Sigmoid colon (tissue), 7 donors: Measurements from ENCODE around the gene SLC39A2. TPM values are rescaled to one million over a fixed set of nuclear protein-coding genes. Genes with fewer than 3 reads are reported as not detected.

Source experiments
- DNase-seq: peaks from one replicate; pipeline ENCODE4 v3.0.0-alpha.2; 2019
- H3K27ac ChIP-seq, 4 donors: fragments of 200-600 bp; sonication (generic); one replicate each; pipeline ENCODE4 v1.5.1; 2016 to 2019; ENCODE audit warnings: mild to moderate bottlenecking in 1 of 4
- H3K27me3 ChIP-seq, 3 donors: fragments of 200-600 bp; sonication (generic); one replicate each; pipeline ENCODE4 v1.5.1; 2019; ENCODE audit warnings: mild to moderate bottlenecking in 1 of 3
- H3K36me3 ChIP-seq, 4 donors: fragments of 200-600 bp; sonication (generic); one replicate each; pipeline ENCODE4 v1.5.1; 2016 to 2019
- H3K4me1 ChIP-seq, 4 donors: fragments of 200-600 bp; sonication (generic); one replicate each; pipeline ENCODE4 v1.5.1; 2017 to 2019
- H3K4me3 ChIP-seq, 4 donors: fragments of 200-600 bp; sonication (generic); one replicate each; pipeline ENCODE4 v1.5.1; 2017 to 2019; ENCODE audit warnings: mild to moderate bottlenecking in 2 of 4, moderate library complexity in 1 of 4
- H3K9me3 ChIP-seq, 4 donors: fragments of 200-600 bp in 3 of 4; sonication (generic) in 3 of 4; one replicate each; pipeline versions ENCODE4 v1.5.1 to v1.6.1; 2013 to 2019
- CTCF ChIP-seq, 4 experiments: fragments of 450-650 bp in 3 of 4; fragments of 200-600 bp in 1 of 4; IDR thresholded peaks; one replicate each; pipeline ENCODE4 v1.5.1; 2016 to 2019; ENCODE audit warnings: antibody characterized with exemption in 4 of 4, mild to moderate bottlenecking in 3 of 4, moderate library complexity in 2 of 4
- EP300 ChIP-seq, 4 donors: sonication (generic); formaldehyde crosslinking; IDR thresholded peaks; one replicate each; pipeline ENCODE4 v1.6.1; 2017; ENCODE audit warnings: antibody characterized with exemption in 4 of 4
- POLR2A ChIP-seq, 2 donors: fragments of 450-650 bp; IDR thresholded peaks; one replicate each; pipeline ENCODE4 v1.6.1; 2016; ENCODE audit warnings: antibody characterized with exemption in 2 of 2, mild to moderate bottlenecking in 2 of 2, moderate library complexity in 2 of 2
- POLR2AphosphoS5 ChIP-seq, 4 donors: sonication (generic); formaldehyde crosslinking; IDR thresholded peaks; one replicate each; pipeline ENCODE4 v1.6.1; 2017; ENCODE audit warnings: antibody characterized with exemption in 4 of 4
- WGBS, 2 donors: extraction: QIAGEN DNeasy Blood & Tissue Kit; methylation state at CpG; one replicate each; pipeline ENCODE4 v1.1.7; 2013; 5-methylcytosine and 5-hydroxymethylcytosine counted together
- intact Hi-C: fragments of 100-400 bp; cut with DNase I; formaldehyde crosslinking; loops from one replicate; pipeline ENCODE4 v1.15.1; 2023
- polyA plus RNA-seq, 3 donors: library from polyadenylated mRNA; stranded (reverse); fragments of 200-250 nt; gene quantifications; one replicate each; pipeline ENCODE4 v1.2.3, GENCODE V29; 2013
- total RNA-seq, 4 donors: library from RNA; depleted of rRNA; stranded (reverse); fragments of >200 nt; gene quantifications; one replicate each; pipeline ENCODE4 v1.1.0, GENCODE V29; 2016
- donor health status: healthy with polysubstance abuse.
- donor health status: Bipolar disorder and iron deficiency.
- donor health status: healthy.

SLC39A2 gene
- total and polyA plus RNA-seq, 7 donors = 1.2 TPM; not detected in 6

- Histone ChIP-seq H3K9me3 (no peaks in the 10 kb centered on the region), H3K4me3 (no peak overlapping the region), H3K27me3 (no peaks in the 10 kb centered on the region), H3K27ac (no peak overlapping the region), H3K4me1 (no peaks in the 10 kb centered on the region), H3K36me3 (no peaks in the 10 kb centered on the region)
- intact Hi-C loops = no loop called here
- WGBS, 2 donors = 82 to 85% methylated on average over 5 of the region's 5 CpGs
- TF ChIP-seq POLR2AphosphoS5 (IDR thresholded peaks at IDR 0.05) (no peak), CTCF (IDR thresholded peaks at IDR 0.05) (no peak), POLR2A (IDR thresholded peaks at IDR 0.05) (no peak), EP300 (IDR thresholded peaks at IDR 0.05) (no peak)
- no peak for DNase-seq
Observed at GRCh38 chr14:21032326-21033132, 33.4 kb downstream of the SLC39A2 start.

- Histone ChIP-seq H3K27ac (no peak overlapping the region), H3K9me3 (no peaks in the 10 kb centered on the region), H3K4me1 (peaks cover 0 to 5% (median 2%) of the 10 kb centered on the region in 4 donors), H3K4me3 (no peak overlapping the region), H3K27me3 (no peaks in the 10 kb centered on the region), H3K36me3 (no peaks in the 10 kb centered on the region)
- TF ChIP-seq POLR2AphosphoS5 (IDR thresholded peaks at IDR 0.05) (no peak), POLR2A (IDR thresholded peaks at IDR 0.05) (no peak), CTCF (IDR thresholded peaks at IDR 0.05) (no peak), EP300 (IDR thresholded peaks at IDR 0.05) (no peak)
- DNase-seq = no peak
- WGBS, 2 donors = 88 to 95% methylated on average over 4 of the region's 4 CpGs
- intact Hi-C loops = no loop called here
Observed at GRCh38 chr14:21033133-21033698, 34.1 kb downstream of the SLC39A2 start.

- no peak for TF ChIP-seq POLR2A (IDR thresholded peaks at IDR 0.05)
- TF ChIP-seq POLR2AphosphoS5 (IDR thresholded peaks at IDR 0.05) = no peak
- TF ChIP-seq EP300 (IDR thresholded peaks at IDR 0.05) = no peak
- no peak for TF ChIP-seq CTCF (IDR thresholded peaks at IDR 0.05)
- Histone ChIP-seq H3K9me3 (no peaks in the 10 kb centered on the region), H3K27me3 (no peaks in the 10 kb centered on the region), H3K36me3 (no peaks in the 10 kb centered on the region), H3K27ac (no peak within 1 kb of the TSS), H3K4me3 (no peak within 1 kb of the TSS), H3K4me1 (peaks cover 0 to 19% (median 15%) of the 10 kb centered on the region in 4 donors)
- intact Hi-C loops = no loop called here
- no peak for DNase-seq
- WGBS, 2 donors = 84 to 86% methylated on average over 5 of the region's 5 CpGs
Observed at GRCh38 chr14:21034707-21035106, 35.6 kb downstream of the SLC39A2 start, which contains the start of gene RNASE13. RNASE13 (minus strand) TSS chr14:21034807; CDS start chr14:21034288, 519 bp downstream.

- Histone ChIP-seq H3K4me1 (peaks cover 0 to 24% (median 20%) of the 10 kb centered on the region in 4 donors), H3K27me3 (no peaks in the 10 kb centered on the region), H3K36me3 (no peaks in the 10 kb centered on the region), H3K9me3 (no peaks in the 10 kb centered on the region), H3K27ac (peak overlapping the region in 1 of 4 donors; percentile 17), H3K4me3 (no peak overlapping the region)
- DNase-seq = no peak
- 93 to 95% methylated on average over 7 of the region's 7 CpGs for WGBS, 2 donors
- TF ChIP-seq POLR2AphosphoS5 (IDR thresholded peaks at IDR 0.05) = no peak
- no peak for TF ChIP-seq CTCF (IDR thresholded peaks at IDR 0.05)
- no peak for TF ChIP-seq POLR2A (IDR thresholded peaks at IDR 0.05)
- TF ChIP-seq EP300 (IDR thresholded peaks at IDR 0.05) = no peak
- intact Hi-C loops = no loop called here
Observed at GRCh38 chr14:21036751-21037150, 37.7 kb downstream of the SLC39A2 start.
